C1 segment of cervical spinal cord (tissue), 14 donors: ENCODE results near the gene DMBX1.

ENCODE experiments used
- DNase-seq, 14 donors: peaks; one replicate each; lab custom pipeline; 2025; lab: John Stamatoyannopoulos, UW

DMBX1 gene

GRCh38 chr1:46503421-46503820, 13.8 kb downstream of the DMBX1 start:
- no peak for DNase-seq

- DNase-seq, result no peak
Observed at GRCh38 chr1:46506470-46507219, 17.0 kb downstream of the DMBX1 start.

- no peak for DNase-seq
Observed at GRCh38 chr1:46508757-46509156, 19.1 kb downstream of the DMBX1 start.

- no peak for DNase-seq
Observed at GRCh38 chr1:46510341-46510997, 20.8 kb downstream of the DMBX1 start.

GRCh38 chr1:46510998-46511365, 21.3 kb downstream of the DMBX1 start:
- DNase-seq, result no peak

- no peak for DNase-seq
Observed at GRCh38 chr1:46512135-46512791, 22.6 kb downstream of the DMBX1 start.

- DNase-seq, result no peak
Observed at GRCh38 chr1:46512792-46513190, 23.2 kb downstream of the DMBX1 start.

- DNase-seq, result no peak
Observed at GRCh38 chr1:46513536-46513935, 23.9 kb downstream of the DMBX1 start.

- DNase-seq, result no peak
Observed at GRCh38 chr1:46515576-46515975, 25.9 kb downstream of the DMBX1 start.

GRCh38 chr1:46516200-46516950, 26.7 kb downstream of the DMBX1 start:
- DNase-seq, result peak in 2 of 14 donors; percentile 2 to 26

- DNase-seq, result no peak
Observed at GRCh38 chr1:46517010-46517600, 27.5 kb downstream of the DMBX1 start.

- no peak for DNase-seq
Observed at GRCh38 chr1:46517932-46518498, 28.4 kb downstream of the DMBX1 start.

- DNase-seq, result no peak
Observed at GRCh38 chr1:46519209-46519608, 29.6 kb downstream of the DMBX1 start.

GRCh38 chr1:46520063-46520911, 30.7 kb downstream of the DMBX1 start:
- DNase-seq, result peak in 2 of 14 donors; percentile 4 to 13

- no peak for DNase-seq
Observed at GRCh38 chr1:46521414-46521813, 31.8 kb downstream of the DMBX1 start.

GRCh38 chr1:46522184-46522968, 32.7 kb downstream of the DMBX1 start:
- DNase-seq, result peak in 7 of 14 donors; percentile 15 to 82 (median 35)

- DNase-seq, result no peak
Observed at GRCh38 chr1:46522969-46523320, 33.3 kb downstream of the DMBX1 start.

GRCh38 chr1:46523496-46524353, 34.1 kb downstream of the DMBX1 start:
- peak in 1 of 14 donors; percentile 5 for DNase-seq

GRCh38 chr1:46524843-46525242, 35.2 kb downstream of the DMBX1 start:
- DNase-seq, result no peak
